Coronary artery (tissue), 2 donors: ENCODE data around the gene ETNK1.

ENCODE experiments used
- DNase-seq: peaks from one replicate; pipeline ENCODE4 v3.0.0-alpha.2; 2017; ENCODE audit warnings: low spot score
- H3K27ac ChIP-seq, 2 donors: fragments of 200-600 bp; sonication (generic); one replicate each; pipeline ENCODE4 v1.5.1; 2016 to 2019
- H3K4me3 ChIP-seq: fragments of 200-600 bp; sonication (generic); 2 replicates; pipeline ENCODE4 v1.5.1; 2016; ENCODE audit warnings: mild to moderate bottlenecking, moderate library complexity
- CTCF ChIP-seq: fragments of 200-600 bp; sonication (generic); IDR thresholded peaks from one replicate; pipeline ENCODE4 v1.5.1; 2019; ENCODE audit warnings: antibody characterized with exemption

Gene ETNK1

GRCh38 chr12:22719745-22720144 is 94.8 kb downstream of the ETNK1 start:
- Histone ChIP-seq H3K4me3 (no peak overlapping the region), H3K27ac (no peak overlapping the region)
- no peak for TF ChIP-seq CTCF
- no peak for DNase-seq

- no peak for DNase-seq
- TF ChIP-seq CTCF = no peak
- no peak overlapping the region for H3K4me3 ChIP-seq
- H3K27ac ChIP-seq = no peak overlapping the region
These were observed 97.1 kb downstream of the ETNK1 start for GRCh38 chr12:22722081-22722480.

- peak overlapping the region in 1 of 2 donors; percentile 25 for H3K27ac ChIP-seq
- DNase-seq = no peak
- TF ChIP-seq CTCF = no peak
- no peak overlapping the region for H3K4me3 ChIP-seq
These were observed 97.8 kb downstream of the ETNK1 start for GRCh38 chr12:22722779-22723178.

- no peak for TF ChIP-seq CTCF
- peak overlapping the region in 1 of 2 donors; percentile 82 for H3K27ac ChIP-seq
- H3K4me3 ChIP-seq = peak overlapping the region; percentile 48
- no peak for DNase-seq
These were observed 104.0 kb downstream of the ETNK1 start for GRCh38 chr12:22728987-22729386.

- DNase-seq = no peak
- peak overlapping the region; percentile 48 for H3K4me3 ChIP-seq
- TF ChIP-seq CTCF = no peak
- peak overlapping the region; percentile 16 to 82 for H3K27ac ChIP-seq
These were observed 104.5 kb downstream of the ETNK1 start for GRCh38 chr12:22729431-22729956.

GRCh38 chr12:22729957-22730443 is 105.0 kb downstream of the ETNK1 start:
- no peak for DNase-seq
- peak overlapping the region; percentile 16 to 82 for H3K27ac ChIP-seq
- H3K4me3 ChIP-seq = peak overlapping the region; percentile 48
- no peak for TF ChIP-seq CTCF

GRCh38 chr12:22731236-22731635 is 106.3 kb downstream of the ETNK1 start:
- no peak for TF ChIP-seq CTCF
- Histone ChIP-seq H3K4me3 (no peak overlapping the region), H3K27ac (peak overlapping the region in 1 of 2 donors; percentile 15)

More at GRCh38 chr12:22731236-22731635, 106.3 kb downstream of the ETNK1 start:
- no peak for DNase-seq
